Measurements from ENCODE around the gene SLC5A10.
"Not testable (repeated sequence)": the region's sequence is repeated elsewhere in the genome, so short reads cannot be mapped to it uniquely, and the experiment has no call there.

The SLC5A10 gene

DNA sequence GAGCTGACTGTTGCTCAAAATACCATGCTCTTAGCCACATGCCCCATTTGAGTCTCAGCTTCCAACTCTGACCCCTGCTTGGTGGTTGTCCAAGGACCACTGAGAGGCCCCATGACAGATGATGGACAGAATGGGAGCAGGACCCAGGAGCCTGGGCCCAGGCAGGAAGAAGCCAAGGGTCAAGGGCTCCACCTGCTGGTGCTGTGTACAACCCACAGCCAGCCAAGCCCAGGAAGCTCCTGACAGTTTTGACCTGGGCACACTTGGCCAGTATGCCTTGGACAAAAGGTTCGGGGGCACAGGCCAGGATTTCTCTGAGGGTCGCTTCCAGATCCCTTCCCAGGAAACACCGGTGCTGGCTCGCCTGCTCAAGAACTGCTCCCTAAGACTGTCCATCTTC, 79.8 kb downstream of the SLC5A10 start:
- not testable (repeated sequence) for DNase-seq (ENCODE audit: low spot score)
- TF ChIP-seq CTCF (IDR thresholded peaks at IDR 0.05; ENCODE audit: extremely low read depth, missing control alignments): peak; percentile 39

DNA sequence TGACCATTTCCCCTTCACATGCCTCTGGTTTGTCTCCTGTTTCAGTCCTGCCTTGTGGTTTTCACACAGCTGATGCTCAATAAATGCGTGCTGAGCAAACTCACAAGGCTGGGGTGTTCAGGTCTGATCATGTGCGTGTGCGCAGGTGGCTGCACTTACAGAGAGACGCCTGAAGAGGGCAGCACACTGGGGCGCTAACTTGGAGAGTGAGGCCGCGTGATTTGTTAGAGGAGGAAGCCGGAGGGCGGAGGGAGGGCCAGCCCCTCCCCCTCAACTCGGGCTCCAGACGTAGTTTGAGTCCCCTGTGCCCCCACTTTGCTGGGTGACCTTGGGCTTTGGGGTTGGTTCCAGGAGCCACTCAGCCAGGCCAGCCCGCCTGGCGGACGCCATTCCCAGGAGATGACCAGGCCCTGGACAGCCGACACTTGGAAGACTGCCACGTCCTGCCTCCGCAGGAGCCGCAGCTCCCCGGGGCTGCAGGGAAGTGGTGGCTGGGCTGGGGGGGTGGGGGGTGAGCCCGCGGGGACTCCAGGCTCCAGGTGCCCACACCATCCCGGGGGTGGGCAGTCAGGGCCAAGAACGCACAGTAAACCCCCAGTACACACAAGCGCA, 80.5 kb downstream of the SLC5A10 start:
- DNase-seq (ENCODE audit: low spot score): not testable (repeated sequence)

DNA sequence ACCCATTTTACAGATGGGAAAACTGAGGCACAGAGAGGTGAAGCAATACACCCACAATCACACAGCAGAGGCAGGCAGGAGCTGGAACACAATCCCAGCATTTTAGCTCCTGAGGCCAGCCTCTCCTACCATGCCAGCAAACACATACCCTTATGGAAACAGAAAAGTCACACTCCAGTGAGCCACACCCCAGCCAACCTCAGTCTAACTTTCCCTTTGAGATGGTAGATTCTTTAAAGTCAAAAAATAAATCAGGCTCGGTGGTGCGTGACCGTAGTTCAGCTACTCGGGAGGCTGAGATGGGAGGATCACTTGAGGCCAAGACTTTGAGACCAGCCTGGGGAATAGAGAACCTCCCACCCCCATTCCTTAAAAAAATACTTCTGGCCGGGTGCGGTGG, 84.2 kb downstream of the SLC5A10 start:
- DNase-seq (ENCODE audit: low spot score): not testable (repeated sequence)

DNA sequence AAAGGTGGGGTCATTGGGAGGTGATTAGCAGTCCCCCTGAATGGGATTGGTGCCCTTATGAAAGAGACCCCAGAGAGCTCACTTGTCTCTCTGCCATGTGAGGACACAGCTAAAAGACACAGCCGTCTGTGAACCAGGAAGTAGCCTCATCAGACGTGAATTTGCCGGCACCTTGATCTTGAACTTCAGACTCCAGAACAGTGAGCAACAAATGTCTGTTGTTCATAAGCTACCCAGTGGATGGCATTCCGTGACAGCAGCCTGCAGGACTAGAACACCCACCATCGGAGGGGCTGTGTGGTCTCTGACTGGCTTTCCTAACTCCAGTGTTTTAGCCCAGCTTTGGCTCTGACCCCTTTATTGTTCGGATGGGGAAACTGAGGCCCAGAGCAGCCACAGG, 85.6 kb downstream of the SLC5A10 start:
- DNase-seq (ENCODE audit: low spot score): not testable (repeated sequence)

DNA sequence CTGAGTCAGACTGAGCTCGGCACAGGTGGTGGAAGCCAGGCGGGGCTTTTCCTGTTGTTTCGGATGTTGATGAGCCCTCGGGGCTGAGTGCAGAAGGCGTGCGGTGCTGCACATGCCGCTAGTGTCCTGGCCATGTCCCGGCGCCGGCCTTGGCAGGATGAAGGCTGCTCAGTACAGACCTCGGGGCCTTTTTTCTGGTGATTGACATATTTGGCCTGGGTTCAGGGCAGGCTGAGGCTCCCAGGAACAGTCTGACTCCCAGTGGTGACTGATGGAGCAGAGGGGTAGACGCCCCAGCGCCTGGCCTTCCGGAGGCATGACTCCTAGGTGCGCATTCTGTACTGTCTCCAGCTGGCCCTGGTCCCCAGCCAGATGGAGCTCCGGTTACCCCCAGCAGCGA, 86.0 kb downstream of the SLC5A10 start:
- DNase-seq (ENCODE audit: low spot score): not testable (repeated sequence)

GRCh38 chr17:19038730-19039129, 86.8 kb downstream of the SLC5A10 start:
- DNase-seq (ENCODE audit: low spot score): not testable (repeated sequence)

GRCh38 chr17:19040350-19040749, 88.4 kb downstream of the SLC5A10 start:
- not testable (repeated sequence) for DNase-seq (ENCODE audit: low spot score)

- not testable (repeated sequence) for DNase-seq (ENCODE audit: low spot score)
Measured at GRCh38 chr17:19041871-19042270, 89.9 kb downstream of the SLC5A10 start.

DNA sequence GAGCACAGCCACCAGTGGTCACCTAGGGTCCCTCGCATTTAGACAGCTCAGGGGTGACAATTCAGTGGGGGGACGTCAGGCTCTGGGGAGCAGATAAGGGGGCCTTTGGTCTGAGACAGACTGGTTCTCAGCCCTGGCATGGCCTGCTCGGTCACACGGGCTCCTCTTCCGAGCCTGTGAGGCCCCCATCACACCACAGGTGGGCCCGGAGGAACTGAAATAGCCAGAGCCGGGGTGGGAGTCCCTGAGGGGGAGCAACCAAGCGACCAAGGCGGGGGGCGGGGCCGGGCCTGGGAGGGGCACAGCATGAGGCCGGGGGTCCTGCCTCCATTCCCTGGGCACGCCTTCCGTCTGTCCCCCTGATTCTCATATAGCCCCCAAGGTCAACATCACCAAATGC, 90.4 kb downstream of the SLC5A10 start:
- DNase-seq (ENCODE audit: low spot score): not testable (repeated sequence)

DNA sequence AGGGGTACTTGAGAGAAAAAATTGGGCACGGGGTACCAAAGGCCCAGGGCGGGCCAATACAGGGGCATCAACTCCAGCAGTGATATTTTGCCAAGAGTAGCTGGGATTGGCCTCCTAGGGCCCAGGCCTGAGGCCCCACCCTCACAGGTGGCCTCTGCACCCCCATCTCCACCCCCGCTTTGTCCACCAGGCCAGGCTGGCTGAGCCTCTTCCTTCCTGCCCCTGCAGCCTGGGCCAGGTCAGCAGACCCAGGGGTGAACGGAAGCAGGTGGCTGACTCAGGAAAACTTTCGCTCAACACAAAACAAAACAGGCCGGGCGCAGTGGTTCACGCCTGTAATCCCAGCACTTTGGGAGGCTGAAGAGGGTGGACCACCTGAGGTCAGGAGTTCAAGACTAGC, 91.1 kb downstream of the SLC5A10 start:
- not testable (repeated sequence) for DNase-seq (ENCODE audit: low spot score)

DNA sequence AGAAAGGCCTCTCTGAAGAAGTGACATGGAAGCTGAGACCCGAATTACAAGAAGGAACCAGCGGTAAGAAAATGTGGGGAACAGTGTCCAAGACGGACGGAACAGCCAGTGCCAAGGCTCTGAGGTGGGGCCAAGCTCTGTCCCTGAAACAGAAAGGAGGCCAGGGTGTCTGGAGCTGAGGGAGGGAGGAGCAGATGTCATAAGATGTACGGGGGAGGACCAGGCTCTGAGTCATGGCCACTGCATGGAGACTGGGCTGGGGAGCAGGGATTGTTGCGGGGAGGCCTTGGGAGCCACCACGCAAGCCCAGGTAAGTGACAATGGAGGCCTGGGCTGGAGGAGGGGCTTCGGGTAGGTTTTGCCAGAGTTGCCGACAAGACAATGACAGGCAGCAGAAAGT, 92.7 kb downstream of the SLC5A10 start:
- DNase-seq (ENCODE audit: low spot score): not testable (repeated sequence)

GRCh38 chr17:19046782-19047375, 94.9 kb downstream of the SLC5A10 start, which contains the start of gene GRAP:
Gene GRAP (minus strand): TSS chr17:19046957. CDS start chr17:19046926, 31 bp downstream.
- not testable (repeated sequence) for DNase-seq (ENCODE audit: low spot score)

DNA sequence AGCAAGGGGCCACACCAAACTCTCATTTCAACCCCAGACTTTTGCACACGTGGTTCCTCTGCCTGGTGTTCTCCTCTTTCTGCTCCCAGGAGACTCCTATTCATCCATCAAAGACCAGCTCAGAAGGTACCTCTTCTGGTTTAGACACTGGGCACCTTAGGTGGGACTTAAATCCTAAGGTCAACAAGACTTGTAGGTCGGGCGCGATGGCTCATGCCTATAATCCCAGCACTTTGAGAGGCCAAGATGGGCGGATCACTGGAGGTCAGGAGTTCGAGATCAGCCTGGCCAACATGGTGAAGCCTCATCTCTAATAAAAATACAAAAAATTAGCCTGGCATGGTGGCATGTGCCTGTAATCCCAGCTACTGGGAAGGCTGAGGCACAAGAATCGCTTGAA, 95.5 kb downstream of the SLC5A10 start:
- DNase-seq (ENCODE audit: low spot score): not testable (repeated sequence)

- not testable (repeated sequence) for DNase-seq (ENCODE audit: low spot score)
Measured at GRCh38 chr17:19048826-19049225, 96.9 kb downstream of the SLC5A10 start.

DNA sequence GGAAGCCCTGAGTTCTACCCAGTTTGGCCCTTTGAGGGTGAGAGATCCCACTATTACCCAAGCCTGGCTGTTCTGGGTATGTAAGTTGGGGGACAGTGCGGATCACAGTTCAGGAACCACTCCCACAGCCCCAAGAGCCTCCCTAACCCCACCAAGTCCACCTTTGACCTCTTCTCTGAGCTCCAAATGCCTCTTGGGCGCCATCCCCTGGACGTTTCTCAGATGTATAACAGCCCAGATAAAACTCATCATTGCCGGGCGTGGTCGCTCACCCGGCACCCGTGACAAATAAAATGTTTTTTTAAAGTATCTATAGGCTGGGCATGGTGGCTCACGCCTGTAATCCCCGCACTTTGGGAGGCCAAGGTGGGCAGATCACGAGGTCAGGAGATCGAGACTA, 103.5 kb downstream of the SLC5A10 start:
- DNase-seq (ENCODE audit: low spot score): not testable (repeated sequence)

DNA sequence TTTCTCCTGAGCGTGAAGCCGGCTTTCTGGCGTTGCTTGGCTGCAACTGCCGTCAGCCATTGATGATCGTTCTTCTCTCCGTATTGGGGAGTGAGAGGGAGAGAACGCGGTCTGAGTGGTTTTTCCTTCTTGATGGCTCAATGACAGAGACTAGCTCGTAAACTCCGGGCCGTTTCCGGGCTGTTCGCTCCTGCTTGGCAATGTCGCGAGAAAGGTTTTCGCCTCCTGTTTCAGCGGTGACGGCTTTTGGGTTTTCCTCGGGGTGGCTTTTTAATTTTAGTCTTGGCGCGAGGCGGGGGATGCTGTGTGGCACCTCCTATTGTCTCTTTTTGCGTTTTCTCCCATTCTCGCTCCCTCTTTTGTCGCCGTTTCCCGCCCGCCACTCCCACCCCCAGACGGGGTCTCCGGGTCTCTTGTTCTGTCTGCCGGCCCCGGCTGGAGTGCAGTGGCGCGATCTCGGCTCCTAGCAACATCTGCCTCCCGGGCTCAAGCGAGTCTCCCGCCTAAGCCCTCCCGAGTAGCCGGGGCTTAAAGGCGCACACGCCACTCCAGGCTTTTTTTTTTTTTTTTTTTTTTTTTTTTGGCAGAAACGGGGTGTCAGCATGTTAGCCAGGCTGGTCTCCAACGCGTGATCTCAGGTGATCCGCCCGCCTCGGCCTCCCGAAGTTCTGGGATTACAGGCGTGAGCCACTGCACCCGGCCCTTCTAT, 110.2 kb downstream of the SLC5A10 start:
- DNase-seq (ENCODE audit: low spot score): not testable (repeated sequence)

GRCh38 chr17:19062718-19063325, 110.9 kb downstream of the SLC5A10 start:
- not testable (repeated sequence) for DNase-seq (ENCODE audit: low spot score)

DNA sequence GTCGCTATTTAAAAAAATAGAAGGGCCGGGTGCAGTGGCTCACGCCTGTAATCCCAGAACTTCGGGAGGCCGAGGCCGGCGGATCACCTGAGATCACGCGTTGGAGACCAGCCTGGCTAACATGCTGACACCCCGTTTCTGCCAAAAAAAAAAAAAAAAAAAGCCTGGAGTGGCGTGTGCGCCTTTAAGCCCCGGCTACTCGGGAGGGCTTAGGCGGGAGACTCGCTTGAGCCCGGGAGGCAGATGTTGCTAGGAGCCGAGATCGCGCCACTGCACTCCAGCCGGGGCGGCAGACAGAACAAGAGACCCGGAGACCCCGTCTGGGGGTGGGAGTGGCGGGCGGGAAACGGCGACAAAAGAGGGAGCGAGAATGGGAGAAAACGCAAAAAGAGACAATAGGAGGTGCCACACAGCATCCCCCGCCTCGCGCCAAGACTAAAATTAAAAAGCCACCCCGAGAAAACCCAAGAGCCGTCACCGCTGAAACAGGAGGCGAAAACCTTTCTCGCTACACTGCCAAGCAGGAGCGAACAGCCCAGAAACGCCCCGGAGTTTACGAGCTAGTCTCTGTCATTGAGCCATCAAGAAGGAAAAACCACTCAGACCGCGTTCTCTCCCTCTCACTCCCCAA, 111.5 kb downstream of the SLC5A10 start:
- not testable (repeated sequence) for DNase-seq (ENCODE audit: low spot score)

DNA sequence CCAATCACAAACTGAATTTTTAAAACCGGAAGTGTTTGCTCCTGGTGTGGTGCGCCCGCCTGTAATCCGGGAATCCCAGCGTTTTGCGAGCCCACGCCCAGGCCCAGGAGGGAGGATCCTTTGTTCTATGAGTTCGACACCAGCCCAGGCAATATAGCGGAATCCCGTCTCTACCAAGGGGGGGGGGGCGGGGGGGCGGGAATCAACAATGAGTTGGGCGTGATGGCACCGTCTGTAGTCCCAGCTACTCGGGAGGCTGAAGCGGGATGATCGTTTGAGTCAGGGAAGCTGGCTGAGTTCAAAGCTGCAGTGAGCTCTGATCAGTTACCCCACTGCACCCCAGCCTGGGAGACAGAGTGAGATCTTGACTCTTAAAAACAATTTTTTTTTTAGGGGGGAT, 112.4 kb downstream of the SLC5A10 start:
- not testable (repeated sequence) for DNase-seq (ENCODE audit: low spot score)

All from GM20000 (cell line).